GM21367 (cell line): ENCODE measurements around the gene FBXL7.

Experiments used
- ATAC-seq: cut with Tn5 transposase; IDR thresholded peaks from one replicate; pipeline ENCODE4 v1.9.1; 2021; ENCODE audit not compliant: unreplicated experiment

Gene FBXL7

DNA sequence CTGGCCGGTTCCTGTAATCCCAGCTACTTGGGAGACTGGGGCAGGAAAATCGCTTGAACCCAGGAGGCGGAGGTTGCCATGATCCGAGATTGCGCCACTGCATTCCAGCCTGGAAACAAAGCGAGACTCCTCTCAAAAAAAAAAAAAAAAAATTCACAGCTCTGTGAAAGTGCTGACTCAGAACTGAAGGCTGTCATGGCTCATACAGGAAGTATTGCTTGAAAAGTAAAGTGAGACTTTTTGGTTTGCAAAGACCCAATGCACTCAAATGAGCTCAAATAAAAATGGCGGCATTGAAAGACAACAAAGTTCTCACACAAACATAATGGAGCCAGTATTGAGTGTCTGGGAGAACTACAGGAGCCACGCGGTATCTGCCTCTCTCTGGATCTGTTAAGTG lies 202.1 kb downstream of the FBXL7 start:
- ATAC-seq, result no peak

DNA sequence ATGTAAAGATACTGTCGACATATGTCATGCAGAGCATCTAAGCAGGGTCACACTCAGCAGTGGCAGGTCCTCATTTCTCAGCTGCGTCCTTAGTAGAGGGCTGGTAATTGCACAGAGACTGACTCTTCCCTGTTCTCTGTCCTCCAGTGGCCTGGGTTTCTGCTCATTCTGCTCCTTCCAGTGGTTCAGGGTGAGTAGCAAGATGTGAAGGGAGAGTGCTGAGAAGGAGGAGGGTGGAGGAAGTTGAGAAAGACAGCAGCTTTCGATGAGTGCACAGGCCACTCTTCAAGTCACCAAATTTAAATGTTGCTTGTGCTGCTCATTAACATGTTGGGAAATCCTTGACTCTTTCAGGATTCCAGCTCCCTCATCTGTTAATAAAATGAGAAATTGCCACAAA lies 203.9 kb downstream of the FBXL7 start:
- no peak for ATAC-seq

DNA sequence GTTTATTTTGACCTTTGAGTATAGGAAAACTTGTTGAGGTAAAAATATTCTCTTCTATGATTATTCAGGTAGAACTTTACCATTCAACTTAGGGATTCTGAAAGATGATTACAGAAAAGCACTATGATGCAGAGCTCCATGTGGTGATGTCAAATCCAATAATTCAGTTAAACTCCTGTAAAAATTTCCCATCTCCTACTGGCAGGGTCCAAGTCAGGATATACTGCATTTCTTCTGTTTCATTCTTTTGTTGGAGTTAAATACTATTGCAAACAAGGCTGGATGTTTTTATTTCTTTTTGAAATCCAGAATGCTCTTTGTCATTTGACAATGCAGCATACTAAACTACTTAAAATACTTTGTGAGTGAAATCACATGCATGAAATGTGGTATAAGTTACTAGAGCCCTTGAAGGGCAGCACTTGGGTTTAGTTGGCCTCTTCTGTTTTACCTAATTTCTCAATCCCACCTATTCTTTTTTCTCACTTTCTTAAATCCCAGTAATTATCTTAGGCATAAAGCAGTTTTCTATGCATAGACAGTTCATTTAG lies 204.5 kb downstream of the FBXL7 start:
- ATAC-seq, result no peak

DNA sequence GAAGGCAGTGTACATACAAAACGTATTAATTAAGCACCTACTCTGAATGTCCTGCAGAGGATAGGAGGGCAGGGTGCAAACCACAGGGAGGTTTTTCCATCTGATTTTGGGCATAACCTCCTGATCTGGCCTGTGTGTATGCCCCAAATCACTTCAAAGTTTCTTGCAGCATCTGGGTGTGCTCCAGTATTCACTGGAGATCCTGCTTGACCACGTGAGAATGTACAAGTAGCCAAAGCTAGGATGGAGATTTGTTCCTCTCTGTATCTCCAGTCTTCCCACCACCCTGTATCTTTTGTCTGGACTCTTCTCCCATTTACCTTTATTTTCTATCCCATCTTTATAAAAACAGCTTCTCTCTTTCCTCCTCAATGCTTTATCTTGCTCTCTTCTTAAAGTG lies 207.7 kb downstream of the FBXL7 start:
- no peak for ATAC-seq

DNA sequence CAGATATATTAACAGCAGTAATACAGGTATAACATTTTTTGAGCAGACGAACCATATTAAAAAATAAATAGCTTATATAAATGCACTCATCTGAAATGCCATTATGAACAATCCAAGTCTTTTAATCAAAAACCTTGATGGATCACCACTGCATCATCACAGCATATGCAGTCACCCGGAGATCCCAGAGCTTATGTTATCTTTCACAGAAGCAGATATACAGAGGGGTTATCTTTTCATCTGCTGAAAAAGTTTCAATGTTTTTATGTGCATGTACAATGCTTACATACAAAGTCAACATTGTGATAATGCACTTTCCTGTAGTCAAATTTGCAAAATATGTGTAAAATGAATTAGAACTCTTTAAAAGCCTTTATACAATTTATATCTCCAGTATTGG lies 211.9 kb downstream of the FBXL7 start:
- no peak for ATAC-seq

DNA sequence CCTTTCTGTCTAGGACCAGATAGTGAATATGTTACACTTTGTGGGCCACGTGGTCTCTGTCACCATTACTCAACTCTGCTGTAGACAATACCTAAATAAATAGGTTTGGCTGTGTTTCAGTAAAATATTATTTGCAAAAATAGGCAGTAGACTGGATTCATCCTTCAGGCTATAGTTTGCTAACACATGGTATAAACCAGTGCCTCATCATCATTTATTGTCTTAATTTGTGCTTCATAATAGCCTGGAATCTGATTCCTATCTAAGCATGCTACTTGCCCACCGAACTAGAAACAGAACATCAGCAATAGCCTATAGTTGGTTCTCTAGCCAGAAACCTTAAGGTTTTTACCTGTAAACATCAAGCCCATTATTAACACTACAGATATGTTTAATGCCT lies 215.6 kb downstream of the FBXL7 start:
- ATAC-seq, result no peak

DNA sequence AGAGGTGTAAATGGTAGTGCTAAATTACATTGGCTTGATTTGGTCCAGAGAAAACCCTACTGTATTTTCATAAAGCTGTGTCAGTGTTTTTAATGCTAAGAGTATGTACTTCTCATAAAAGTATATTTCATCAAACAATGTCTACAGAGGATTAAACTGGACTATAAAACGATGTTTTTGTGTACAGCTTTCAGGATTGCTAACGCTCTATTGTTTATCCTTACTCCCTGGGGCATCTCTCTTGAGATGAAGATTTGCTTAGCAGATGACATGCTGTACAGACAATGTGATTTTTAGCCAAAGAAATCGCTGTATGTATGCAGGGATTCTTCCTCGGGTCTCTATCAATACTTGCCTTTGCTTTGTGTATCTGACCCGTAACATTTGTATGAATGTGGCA lies 216.0 kb downstream of the FBXL7 start:
- ATAC-seq, result no peak

GRCh38 chr5:15717001-15717400 lies 217.0 kb downstream of the FBXL7 start:
- ATAC-seq, result no peak

GRCh38 chr5:15718421-15719179 lies 218.6 kb downstream of the FBXL7 start:
- ATAC-seq, result no peak

GRCh38 chr5:15719784-15720183 lies 219.8 kb downstream of the FBXL7 start:
- ATAC-seq, result no peak

DNA sequence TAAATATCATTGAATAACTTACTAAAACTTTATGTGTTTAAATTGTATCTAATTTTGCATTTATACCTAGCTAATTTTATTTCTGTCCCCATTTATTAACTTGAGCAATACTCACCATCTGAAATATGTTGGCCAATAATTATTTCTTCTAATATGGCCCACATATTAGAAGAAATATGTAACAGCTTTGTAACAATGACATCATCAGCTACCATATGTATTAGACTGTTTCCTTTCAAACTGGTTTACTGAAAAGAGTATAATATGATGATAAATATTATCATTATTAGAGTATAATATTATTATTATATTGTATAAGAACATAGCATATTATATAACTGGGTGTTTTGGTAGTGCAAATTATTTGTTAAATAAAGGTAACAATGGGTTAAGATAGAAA lies 220.5 kb downstream of the FBXL7 start:
- ATAC-seq, result no peak

DNA sequence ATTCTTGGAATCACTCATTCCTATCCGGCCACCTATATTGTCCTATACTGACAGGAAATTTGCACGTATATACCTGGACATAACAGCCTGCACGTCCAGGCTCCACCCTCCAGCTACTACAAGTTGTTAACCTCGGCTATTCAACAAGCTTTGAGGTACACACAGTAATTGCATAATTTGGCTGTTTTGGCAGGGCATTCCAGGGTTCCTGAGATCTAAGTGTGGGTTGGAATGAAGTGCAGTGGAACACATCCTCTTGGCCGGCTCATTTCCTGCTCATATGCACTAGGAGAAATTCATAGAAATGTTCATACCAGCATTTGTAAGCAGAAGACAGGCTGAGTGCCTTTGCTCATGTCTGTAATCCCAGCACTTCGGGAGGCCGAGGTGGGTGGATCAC lies 222.3 kb downstream of the FBXL7 start:
- no peak for ATAC-seq

DNA sequence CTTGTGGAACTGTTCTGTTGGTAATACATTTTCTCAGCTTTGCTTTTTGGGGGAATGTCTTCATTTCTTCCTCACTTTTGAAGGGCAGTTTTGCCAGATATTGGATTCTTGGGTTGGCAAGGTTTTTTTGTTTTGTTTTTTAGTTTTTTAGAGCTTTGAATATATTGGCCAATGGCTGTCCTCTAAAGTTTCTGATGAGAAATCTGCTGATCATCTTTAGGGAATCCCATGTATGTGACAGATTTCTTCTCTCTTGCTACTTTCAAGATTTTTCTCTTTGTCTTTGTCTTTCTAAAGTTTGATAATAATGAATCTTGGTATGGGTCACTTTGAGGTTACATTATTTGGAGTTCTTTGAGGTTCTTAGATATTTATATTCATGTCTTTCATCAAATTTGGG lies 227.4 kb downstream of the FBXL7 start:
- no peak for ATAC-seq

DNA sequence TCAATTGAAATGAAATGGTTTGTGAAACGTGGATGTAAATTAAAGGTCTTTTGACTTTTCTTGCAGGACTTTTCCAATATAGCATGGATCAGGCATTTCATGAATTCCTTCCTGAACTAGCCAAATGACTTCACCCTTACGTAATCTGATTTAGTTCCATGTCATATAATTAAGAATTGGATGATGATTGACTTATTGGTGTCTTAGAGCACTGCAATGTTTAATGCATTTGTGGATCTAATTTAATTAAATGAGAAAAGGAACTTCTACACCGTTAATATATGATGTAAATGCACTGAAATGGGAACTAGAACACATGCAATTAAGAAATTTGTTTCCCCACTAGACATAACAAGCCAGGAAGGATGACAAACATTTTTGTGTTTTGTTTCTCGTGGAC lies 228.8 kb downstream of the FBXL7 start:
- ATAC-seq, result no peak

- no peak for ATAC-seq
Measured at GRCh38 chr5:15731699-15732098, 231.7 kb downstream of the FBXL7 start.

DNA sequence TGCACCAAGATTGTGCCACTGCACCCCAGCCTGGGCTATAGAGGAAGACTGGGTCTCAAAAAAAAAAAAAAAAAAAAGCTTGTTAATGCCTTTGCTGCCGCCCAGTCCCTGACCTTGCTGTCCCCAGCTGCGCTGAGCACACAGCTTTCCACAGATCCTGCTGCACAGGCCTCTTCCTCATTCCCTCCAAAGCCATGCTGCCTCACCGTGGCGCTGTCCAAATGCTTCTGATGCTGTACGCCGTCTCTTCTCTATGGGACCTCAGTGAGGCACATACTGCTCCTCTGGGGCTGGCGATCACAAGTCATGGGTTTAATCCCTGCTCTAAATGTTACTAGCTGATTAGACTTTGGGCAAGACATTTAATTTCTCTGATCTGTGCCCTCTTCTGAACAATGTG lies 234.1 kb downstream of the FBXL7 start:
- no peak for ATAC-seq

DNA sequence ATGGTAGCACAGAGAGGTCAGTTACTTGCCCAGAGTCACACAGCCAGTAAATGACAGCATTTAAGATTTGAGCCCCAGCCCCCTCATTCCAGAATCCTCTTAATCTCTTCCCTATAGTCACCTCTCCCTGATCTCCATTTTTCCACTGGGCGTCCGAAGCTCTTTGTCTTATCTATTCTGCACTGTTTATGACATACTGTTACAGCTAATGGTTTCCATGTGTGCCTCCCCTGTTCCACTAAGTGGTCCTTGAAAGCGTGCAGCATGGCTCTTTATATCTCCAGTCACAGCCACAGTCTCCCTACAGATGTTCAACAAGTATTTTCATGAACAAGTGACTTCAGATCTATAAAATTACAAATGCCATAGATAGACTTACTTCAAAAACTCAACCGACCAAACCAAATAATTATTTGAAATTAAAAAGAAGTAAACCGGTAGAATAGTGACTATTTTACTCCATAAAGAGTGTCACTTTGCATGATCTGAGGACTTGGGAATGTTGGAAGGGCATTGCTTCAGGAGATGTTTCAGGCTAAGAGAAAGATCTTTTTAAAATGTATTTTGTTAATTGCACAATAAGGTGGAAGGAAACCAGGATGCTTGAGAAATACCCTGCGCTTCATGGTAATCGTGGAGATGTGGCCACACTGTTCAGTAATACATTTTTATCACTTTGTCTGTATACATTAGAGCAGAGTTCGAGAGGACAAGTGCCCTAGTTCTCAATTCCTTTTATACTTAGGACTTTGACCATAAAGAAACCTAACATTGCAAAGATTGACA lies 237.2 kb downstream of the FBXL7 start:
- ATAC-seq, result no peak

DNA sequence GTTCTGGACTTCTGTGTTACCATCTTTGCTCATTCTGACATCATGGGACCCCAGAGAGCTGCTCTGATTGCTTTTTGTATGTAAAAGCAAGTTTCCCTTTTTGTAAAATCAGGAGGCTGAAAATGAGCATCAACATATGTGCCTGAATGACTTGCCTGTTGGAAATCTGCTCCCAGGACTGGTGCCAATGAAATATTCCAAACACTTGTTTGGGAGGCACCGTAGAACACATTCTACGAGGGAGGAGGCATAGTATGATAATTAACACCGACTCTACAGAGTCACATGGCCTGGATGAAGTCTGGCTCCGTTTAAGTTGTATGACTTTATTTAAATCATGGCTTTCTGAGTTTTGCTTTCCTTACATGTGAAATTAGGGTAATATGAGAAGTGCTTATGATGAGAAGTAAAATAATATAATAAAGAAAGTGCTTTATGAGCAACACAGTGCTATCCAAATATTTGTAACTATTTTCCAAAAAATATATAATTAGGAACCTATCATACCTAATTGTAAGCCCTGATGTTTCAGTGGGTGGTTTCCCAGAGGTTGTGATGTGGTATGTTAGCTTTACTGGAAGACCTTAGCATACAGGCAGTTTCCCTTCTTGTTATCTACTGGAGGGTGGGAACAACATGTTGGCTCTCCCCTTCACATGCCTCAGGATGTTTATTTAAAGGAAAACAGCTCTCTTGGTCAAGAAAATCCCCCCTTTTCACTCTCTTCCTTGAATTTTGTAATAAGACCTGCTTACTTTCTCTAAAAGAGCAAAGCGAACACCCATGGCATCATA lies 238.1 kb downstream of the FBXL7 start:
- ATAC-seq, result no peak

DNA sequence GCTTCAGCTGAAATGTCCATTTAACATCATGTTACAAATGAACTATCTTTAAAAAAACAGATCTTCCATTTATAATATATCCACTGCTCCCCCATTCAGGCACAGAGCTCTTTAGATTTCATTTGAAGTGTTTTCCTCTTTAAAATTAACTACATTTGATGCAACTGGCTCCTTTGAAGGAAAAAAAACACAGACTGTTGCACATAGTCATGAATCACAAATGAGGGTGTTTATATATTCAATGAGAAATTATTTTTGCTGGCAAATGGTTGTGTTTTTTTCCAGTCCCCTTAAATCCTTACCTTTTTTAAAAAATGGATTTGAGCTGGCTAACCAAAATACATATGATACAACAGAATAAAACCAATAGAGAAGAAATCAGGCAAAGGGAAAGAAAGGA lies 240.4 kb downstream of the FBXL7 start:
- ATAC-seq, result no peak

GRCh38 chr5:15741591-15741990 lies 241.6 kb downstream of the FBXL7 start:
- no peak for ATAC-seq

- no peak for ATAC-seq
Measured at GRCh38 chr5:15746833-15747232, 246.9 kb downstream of the FBXL7 start.

- no peak for ATAC-seq
Measured at GRCh38 chr5:15748266-15748665, 248.3 kb downstream of the FBXL7 start.
